Osteoblast (primary cell): ENCODE data around the gene SLC38A5. TPM values are rescaled to one million over a fixed set of nuclear protein-coding genes. Genes with fewer than 3 reads are reported as not detected.
A peak's percentile ranks its signal among the peaks of the same experiment; 100 is the strongest.

Experiments used
- DNase-seq: peaks from one replicate; pipeline ENCODE4 v3.0.0; 2011; ENCODE audit warnings: low spot score, mixed read lengths; ENCODE audit not compliant: insufficient read length; ENCODE audit errors: missing footprints
- H2AFZ ChIP-seq: 2 replicates; pipeline ENCODE4 v1.6.0; 2011; ENCODE audit warnings: mild to moderate bottlenecking, low read length
- H3K27ac ChIP-seq: 2 replicates; pipeline ENCODE4 v1.5.1; 2011; ENCODE audit warnings: mild to moderate bottlenecking, low read depth, low read length, moderate library complexity
- H3K27me3 ChIP-seq: 2 replicates; pipeline ENCODE4 v1.6.0; 2012; ENCODE audit warnings: mild to moderate bottlenecking, control low read depth, inconsistent platforms, low read length, moderate library complexity; ENCODE audit not compliant: insufficient read depth
- H3K36me3 ChIP-seq: 2 replicates; pipeline ENCODE4 v1.5.1; 2011; ENCODE audit warnings: mild to moderate bottlenecking, low read length, control low read depth, moderate library complexity; ENCODE audit not compliant: insufficient read depth
- H3K4me1 ChIP-seq: 2 replicates; pipeline ENCODE4 v1.5.1; 2011; ENCODE audit warnings: mild to moderate bottlenecking, low read length, control low read depth, moderate library complexity; ENCODE audit not compliant: insufficient read depth
- H3K4me2 ChIP-seq: 2 replicates; pipeline ENCODE4 v1.6.0; 2011; ENCODE audit warnings: mild to moderate bottlenecking, low read length; ENCODE audit not compliant: insufficient read depth
- H3K4me3 ChIP-seq: fragments of 200-600 bp; sonication (generic); 3 replicates; pipeline ENCODE4 v1.5.1; 2012; ENCODE audit warnings: mild to moderate bottlenecking, low read length, inconsistent platforms; ENCODE audit not compliant: insufficient read depth
- H3K79me2 ChIP-seq: 2 replicates; pipeline ENCODE4 v1.6.0; 2012; ENCODE audit warnings: mild to moderate bottlenecking, low read length, control low read depth, inconsistent platforms; ENCODE audit not compliant: insufficient read depth
- H3K9me3 ChIP-seq: 2 replicates; pipeline ENCODE4 v1.5.1; 2011; ENCODE audit warnings: low read depth, low read length, control low read depth
- H4K20me1 ChIP-seq: 2 replicates; pipeline ENCODE4 v1.6.0; 2012; ENCODE audit warnings: mild to moderate bottlenecking, low read length, control low read depth; ENCODE audit not compliant: insufficient read depth
- CTCF ChIP-seq: IDR thresholded peaks from 2 replicates; pipeline ENCODE4 v1.5.1; 2011; ENCODE audit warnings: mild to moderate bottlenecking, low read depth, low read length, moderate library complexity; ENCODE audit errors: extremely low read depth
- total RNA-seq: library from RNA; depleted of rRNA; stranded (reverse); fragments of >200 nt; gene quantifications from 2 replicates; pipeline ENCODE4 v1.2.3, GENCODE V29; 2012

SLC38A5 gene
- total RNA-seq, 1 donor = 52.8 TPM

- H3K4me2 ChIP-seq = no peak overlapping the region
- no peaks in the 10 kb centered on the region for H4K20me1 ChIP-seq
- no peaks in the 10 kb centered on the region for H3K9me3 ChIP-seq
- no peak overlapping the region for H3K27ac ChIP-seq
- H3K79me2 ChIP-seq = no peaks in the 10 kb centered on the region
- peaks cover 35% of the 10 kb centered on the region for H3K4me1 ChIP-seq
- H3K27me3 ChIP-seq = no peaks in the 10 kb centered on the region
- DNase-seq = no peak
- H3K4me3 ChIP-seq = no peak overlapping the region
- peaks cover 6% of the 10 kb centered on the region for H3K36me3 ChIP-seq
- no peak overlapping the region for H2AFZ ChIP-seq
- no peak for TF ChIP-seq CTCF
Observed at GRCh38 chrX:48489296-48489695, 19.2 kb upstream of the SLC38A5 start.

GRCh38 chrX:48488034-48488433 lies 18.0 kb upstream of the SLC38A5 start:
- H3K27me3 ChIP-seq = no peaks in the 10 kb centered on the region

GRCh38 chrX:48487362-48487798 lies 17.3 kb upstream of the SLC38A5 start:
- Histone ChIP-seq H3K4me3 (no peak overlapping the region), H3K9me3 (no peaks in the 10 kb centered on the region), H3K4me2 (no peak overlapping the region), H2AFZ (no peak overlapping the region), H3K79me2 (no peaks in the 10 kb centered on the region), H4K20me1 (no peaks in the 10 kb centered on the region), H3K27me3 (no peaks in the 10 kb centered on the region), H3K4me1 (peaks cover 22% of the 10 kb centered on the region), H3K27ac (peak overlapping the region; percentile 85), H3K36me3 (peaks cover 19% of the 10 kb centered on the region)
- no peak for DNase-seq
- TF ChIP-seq CTCF = no peak

More at GRCh38 chrX:48488034-48488433, 18.0 kb upstream of the SLC38A5 start:
- Histone ChIP-seq H3K4me2 (no peak overlapping the region), H3K4me1 (peaks cover 29% of the 10 kb centered on the region), H3K36me3 (peaks cover 13% of the 10 kb centered on the region), H2AFZ (no peak overlapping the region), H3K27ac (peak overlapping the region; percentile 85), H3K4me3 (no peak overlapping the region), H3K9me3 (no peaks in the 10 kb centered on the region), H4K20me1 (no peaks in the 10 kb centered on the region), H3K79me2 (no peaks in the 10 kb centered on the region)
- no peak for DNase-seq
- TF ChIP-seq CTCF = no peak

GRCh38 chrX:48482526-48482925 lies 12.5 kb upstream of the SLC38A5 start:
- Histone ChIP-seq H3K27ac (peak overlapping the region; percentile 23), H3K4me3 (no peak overlapping the region), H3K36me3 (peaks cover 38% of the 10 kb centered on the region), H3K79me2 (peaks cover 27% of the 10 kb centered on the region), H3K9me3 (no peaks in the 10 kb centered on the region), H3K27me3 (no peaks in the 10 kb centered on the region), H4K20me1 (no peaks in the 10 kb centered on the region), H3K4me1 (peaks cover 5% of the 10 kb centered on the region), H3K4me2 (no peak overlapping the region), H2AFZ (no peak overlapping the region)
- TF ChIP-seq CTCF = no peak
- no peak for DNase-seq
